H1 (cell line): ENCODE measurements around the gene GABBR1. TPM values are rescaled to one million over a fixed set of nuclear protein-coding genes. Genes with fewer than 3 reads are reported as not detected.

ENCODE experiments used
- CTCF ChIA-PET: fragments of 300-600 bp; sonication (Branson Sonifier 250); formaldehyde crosslinking; loops from one replicate; lab custom pipeline; 2021; ENCODE audit not compliant: partially characterized antibody; lab: Charles Lee
- POLR2A ChIA-PET: fragments of 300-600 bp; sonication (Branson Sonifier 250); formaldehyde crosslinking; loops from one replicate; lab custom pipeline; 2021; ENCODE audit warnings: inconsistent platforms; ENCODE audit not compliant: partially characterized antibody; lab: Charles Lee
- DNase-seq, 2 experiments: peaks; one replicate each; pipeline versions ENCODE4 v3.0.0 to v3.0.0-alpha.2; 2010 to 2022; ENCODE audit warnings: low spot score in 2 of 2, low read depth in 1 of 2, mixed read lengths in 1 of 2
- FAIRE-seq: peaks from 2 replicates; lab custom pipeline; 2011; peaks lifted over from hg19 to GRCh38; lab: Jason Lieb, UNC
- H2AFZ ChIP-seq: 2 replicates; pipeline ENCODE4 v1.8.1; 2012; ENCODE audit warnings: low read length, inconsistent platforms
- H2AK5ac ChIP-seq: 2 replicates; pipeline ENCODE4 v1.6.1; 2013; ENCODE audit warnings: low read depth, low read length
- H2BK120ac ChIP-seq: replicated peaks from 2 replicates; pipeline ENCODE3; 2013; ENCODE audit warnings: low read depth, low read length, inconsistent platforms
- H2BK12ac ChIP-seq: 2 replicates; pipeline ENCODE4 v1.6.1; 2013; ENCODE audit warnings: low read depth, low read length
- H2BK15ac ChIP-seq: 2 replicates; pipeline ENCODE4 v1.6.1; 2013; ENCODE audit warnings: low read length
- H2BK20ac ChIP-seq: 2 replicates; pipeline ENCODE4 v1.6.1; 2013; ENCODE audit warnings: low read length
- H2BK5ac ChIP-seq: 2 replicates; pipeline ENCODE4 v1.6.1; 2013; ENCODE audit warnings: low read depth, low read length
- H3K14ac ChIP-seq: 2 replicates; pipeline ENCODE4 v1.6.1; 2013; ENCODE audit warnings: inconsistent platforms; ENCODE audit not compliant: insufficient read length
- H3K18ac ChIP-seq: 2 replicates; pipeline ENCODE4 v1.6.1; 2013; ENCODE audit warnings: low read length; ENCODE audit errors: extremely low read depth
- H3K23ac ChIP-seq: 2 replicates; pipeline ENCODE4 v1.6.1; 2013; ENCODE audit warnings: inconsistent platforms; ENCODE audit not compliant: insufficient read length
- H3K23me2 ChIP-seq: 2 replicates; pipeline ENCODE4 v1.6.1; 2013; ENCODE audit warnings: low read depth, low read length
- H3K27ac ChIP-seq: 2 replicates; pipeline ENCODE4 v1.6.1; 2011; ENCODE audit warnings: low read depth, low read length, inconsistent platforms
- H3K27me3 ChIP-seq, 4 experiments: replicated peaks in 1 of 4; 1 replicate in 1 of 4; 2 replicates in 3 of 4; pipeline versions ENCODE4 v1.6.1 to v1.8.1; 2011 to 2013; ENCODE audit warnings: low read length in 3 of 4, mild to moderate bottlenecking in 3 of 4, inconsistent platforms in 2 of 4, mixed read lengths in 2 of 4, moderate library complexity in 1 of 4; ENCODE audit not compliant: control insufficient read depth in 3 of 4, insufficient read depth in 3 of 4; ENCODE audit errors: extremely low read depth in 1 of 4
- H3K36me3 ChIP-seq, 4 experiments: 2 replicates each; pipeline versions ENCODE4 v1.6.1 to v1.8.1; 2011 to 2013; ENCODE audit warnings: mild to moderate bottlenecking in 4 of 4, low read length in 3 of 4, moderate library complexity in 2 of 4, control low read depth in 1 of 4, inconsistent platforms in 1 of 4; ENCODE audit not compliant: insufficient read depth in 4 of 4, control insufficient read depth in 2 of 4
- H3K4ac ChIP-seq: replicated peaks from 2 replicates; pipeline ENCODE3; 2013; ENCODE audit warnings: low read length, low read depth, mixed read lengths, inconsistent platforms; ENCODE audit not compliant: insufficient read length
- H3K4me1 ChIP-seq, 4 experiments: replicated peaks in 1 of 4; 1 replicate in 1 of 4; 2 replicates in 3 of 4; pipeline versions ENCODE4 v1.6.1 to v1.8.1; 2011 to 2013; ENCODE audit warnings: low read length in 3 of 4, inconsistent platforms in 2 of 4, mixed read lengths in 1 of 4; ENCODE audit not compliant: insufficient read depth in 4 of 4, control insufficient read depth in 3 of 4
- H3K4me2 ChIP-seq, 2 experiments: 2 replicates each; pipeline versions ENCODE4 v1.6.1 to v1.8.1; 2011 to 2013; ENCODE audit warnings: low read depth in 2 of 2, low read length in 2 of 2, control low read depth in 1 of 2, inconsistent platforms in 1 of 2, mild to moderate bottlenecking in 1 of 2; ENCODE audit not compliant: insufficient read depth in 1 of 2
- H3K4me3 ChIP-seq, 4 experiments: fragments of 200-600, 300-600 bp in 1 of 4; sonication (generic), shearing (Covaris generic), sonication (Bioruptor Twin) in 1 of 4; 2 replicates each; pipeline versions ENCODE4 v1.5.1 to v1.8.1; 2011 to 2016; ENCODE audit warnings: low read length in 4 of 4, low read depth in 3 of 4, control low read depth in 2 of 4, inconsistent platforms in 2 of 4, mild to moderate bottlenecking in 2 of 4, mixed read lengths in 1 of 4, moderate library complexity in 1 of 4; ENCODE audit not compliant: insufficient read depth in 2 of 4; ENCODE audit errors: extremely low read depth in 1 of 4
- H3K56ac ChIP-seq: replicated peaks from 2 replicates; pipeline ENCODE3; 2013; ENCODE audit warnings: low read depth, mild to moderate bottlenecking, mixed read lengths, low read length, inconsistent platforms; ENCODE audit not compliant: insufficient read length
- H3K79me1 ChIP-seq: 2 replicates; pipeline ENCODE4 v1.6.1; 2013; ENCODE audit warnings: low read depth, low read length, control low read depth
- H3K79me2 ChIP-seq, 2 experiments: 2 replicates each; pipeline versions ENCODE4 v1.6.1 to v1.8.1; 2012 to 2013; ENCODE audit warnings: low read length in 2 of 2, mild to moderate bottlenecking in 2 of 2, inconsistent platforms in 1 of 2; ENCODE audit not compliant: insufficient read depth in 2 of 2, control insufficient read depth in 1 of 2
- H3K9ac ChIP-seq, 4 experiments: replicated peaks in 1 of 4; 1 replicate in 1 of 4; 2 replicates in 3 of 4; pipeline versions ENCODE4 v1.6.1 to v1.8.1; 2011 to 2013; ENCODE audit warnings: low read depth in 3 of 4, low read length in 3 of 4, control low read depth in 2 of 4, mild to moderate bottlenecking in 2 of 4, moderate library complexity in 2 of 4, inconsistent platforms in 1 of 4; ENCODE audit errors: extremely low read depth in 1 of 4
- H3K9me3 ChIP-seq, 2 experiments: 2 replicates each; pipeline versions ENCODE4 v1.6.1 to v1.8.1; 2012 to 2013; ENCODE audit warnings: mild to moderate bottlenecking in 2 of 2, moderate library complexity in 2 of 2, control low read depth in 1 of 2, inconsistent platforms in 1 of 2, low read depth in 1 of 2, low read length in 1 of 2, mixed read lengths in 1 of 2; ENCODE audit not compliant: insufficient read depth in 2 of 2
- H4K20me1 ChIP-seq, 2 experiments: replicated peaks in 1 of 2; 2 replicates each; pipeline versions ENCODE3 to v1.8.1; 2011 to 2013; ENCODE audit warnings: inconsistent platforms in 2 of 2, low read length in 2 of 2, mild to moderate bottlenecking in 1 of 2; ENCODE audit not compliant: insufficient read depth in 2 of 2, control insufficient read depth in 1 of 2
- H4K5ac ChIP-seq: 2 replicates; pipeline ENCODE4 v1.6.1; 2013; ENCODE audit warnings: low read length, low read depth, mixed read lengths, inconsistent platforms; ENCODE audit not compliant: insufficient read length
- H4K8ac ChIP-seq: 2 replicates; pipeline ENCODE4 v1.8.0; 2013; ENCODE audit warnings: mild to moderate bottlenecking, moderate library complexity, low read length, inconsistent platforms; ENCODE audit not compliant: insufficient read depth; ENCODE audit errors: extremely low read depth
- H4K91ac ChIP-seq: replicated peaks from 2 replicates; pipeline ENCODE3; 2013; ENCODE audit warnings: low read length, mixed read lengths, inconsistent platforms; ENCODE audit not compliant: insufficient read length
- BRCA1 ChIP-seq: IDR thresholded peaks from 2 replicates; pipeline ENCODE4 v1.6.1; 2012; ENCODE audit warnings: low read depth, low read length, improper control_type of control experiment
- CHD1 ChIP-seq: IDR thresholded peaks from 2 replicates; pipeline ENCODE4 v1.6.1; 2012; ENCODE audit warnings: low read depth, low read length, improper control_type of control experiment
- CHD2 ChIP-seq: IDR thresholded peaks from 2 replicates; pipeline ENCODE4 v1.6.1; 2012; ENCODE audit warnings: low read length, improper control_type of control experiment
- PHF8 ChIP-seq: fragments of 200-600 bp; sonication (generic); conservative IDR thresholded peaks from 2 replicates; pipeline ENCODE4 v1.7.1; 2012; ENCODE audit warnings: low read depth, mild to moderate bottlenecking, inconsistent platforms, low read length, moderate library complexity
- SIRT6 ChIP-seq: IDR thresholded peaks from one replicate; pipeline ENCODE4 v1.7.1; 2012; ENCODE audit warnings: low read length, inconsistent platforms
- SP2 ChIP-seq: IDR thresholded peaks from 2 replicates; pipeline ENCODE4 v1.6.1; 2012; ENCODE audit warnings: mild to moderate bottlenecking, low read length, inconsistent platforms
- WGBS, 2 experiments: shearing (Covaris generic) in 1 of 2; methylation state at CpG; one replicate each; pipeline versions ENCODE4 v1.1.6 to v1.1.7; 2013 to 2015; ENCODE audit warnings: low lambda C conversion rate in 2 of 2, mixed read lengths in 2 of 2, inconsistent platforms in 1 of 2, low coverage in 1 of 2, missing lambda C conversion rate in 1 of 2; ENCODE audit not compliant: insufficient replicate concordance in 2 of 2, insufficient coverage in 1 of 2, insufficient read length in 1 of 2; ENCODE audit errors: extremely low coverage in 1 of 2, missing lambda C conversion rate in 1 of 2; 5-methylcytosine and 5-hydroxymethylcytosine counted together
- polyA plus RNA-seq, 7 experiments: library from polyadenylated mRNA; depleted of rRNA in 3 of 7; stranded (reverse) in 5 of 7; unstranded in 2 of 7; fragments of >200 nt in 5 of 7; fragments of 200-250 nt in 2 of 7; gene quantifications; 1 replicate in 5 of 7; 2 replicates in 1 of 7; 4 replicates in 1 of 7; pipeline versions ENCODE4 v1.2.1 to v1.2.3, GENCODE V29; 2011 to 2013; ENCODE audit warnings: missing spikeins in 2 of 7, mixed read lengths in 2 of 7
- total RNA-seq: library from RNA; stranded (reverse); fragmentation: NEBNext Ultra II Directional; extraction: Animal tissue kit (Norgen Biotek cat#: 25700); gene quantifications from 2 replicates; pipeline ENCODE4 v1.2.1, GENCODE V29; 2021

The GABBR1 gene
- total and polyA plus RNA-seq, 2 of the 8 experiments (the other 6 are each of a cell fraction or from before 2014, with no cell fraction given) = 75.9 to 78.3 TPM

DNA sequence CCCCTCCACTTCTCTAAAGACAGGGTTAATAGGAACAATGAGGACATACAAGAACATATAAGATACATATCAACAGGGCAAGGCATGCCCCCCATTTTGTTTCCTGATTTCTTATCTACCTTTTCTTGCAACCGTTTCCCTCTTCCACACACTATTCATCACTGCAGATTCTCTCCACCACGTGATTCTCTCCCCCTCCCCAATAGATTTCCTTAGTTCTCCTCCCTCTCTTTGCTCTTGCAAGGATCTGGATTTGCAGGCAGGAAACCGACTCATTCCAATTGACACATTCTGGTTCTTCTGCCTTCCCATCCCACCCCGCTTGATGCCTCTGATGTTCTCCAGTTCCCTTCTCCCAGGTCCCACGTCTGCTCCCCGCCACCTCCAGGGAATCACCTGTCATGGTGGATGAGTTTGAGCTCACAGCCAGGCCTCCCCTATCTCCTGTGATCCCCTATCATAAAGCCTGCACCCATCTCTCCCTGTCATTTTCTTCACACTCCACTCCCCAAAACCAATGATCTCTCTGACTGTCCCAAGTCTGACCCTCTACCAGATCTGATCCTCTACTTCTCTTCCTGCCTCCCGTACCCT is 7.5 kb downstream of the GABBR1 start:
- Histone ChIP-seq H3K79me2 (peaks cover 13 to 57% of the 10 kb centered on the region in 2 experiments), H2BK5ac (peak overlapping the region; percentile 54; the same call in 1 of the 2 replicates), H3K79me1 (peaks cover 14% of the 10 kb centered on the region), H4K8ac (no peak overlapping the region), H2BK12ac (no peak overlapping the region), H2BK15ac (0 out of 2 replicates have a peak overlapping the region, but pooled peaks have one; percentile 47), H3K27me3 (no peaks in the 10 kb centered on the region), H3K23ac (no peak overlapping the region), H3K4ac (no peak overlapping the region), H2AK5ac (no peak overlapping the region), H3K56ac (no peak overlapping the region), H2AFZ (no peak overlapping the region), H3K14ac (no peak overlapping the region), H3K18ac (peak overlapping the region; percentile 68), H2BK120ac (peak overlapping the region; percentile 59), H3K4me3 (peak overlapping the region; percentile 17 to 92 (median 54); a peak in 4 of 8 replicates), H4K91ac (no peak overlapping the region), H3K4me2 (peak overlapping the region; percentile 78 to 93), H2BK20ac (no peak overlapping the region), H3K9me3 (no peaks in the 10 kb centered on the region), H4K5ac (no peak overlapping the region), H3K4me1 (peaks cover 6 to 39% (median 32%) of the 10 kb centered on the region in 4 experiments), H3K23me2 (peaks cover 28% of the 10 kb centered on the region), H4K20me1 (peaks cover 5 to 10% of the 10 kb centered on the region in 2 experiments), H3K9ac (no peak overlapping the region; a peak in 1 of 7 replicates), H3K27ac (no peak overlapping the region), H3K36me3 (peaks cover 24 to 38% (median 31%) of the 10 kb centered on the region in 4 experiments; a peak in 6 of 8 replicates)
- FAIRE-seq (no peak), DNase-seq (no peak)
- ChIA-PET CTCF (interaction anchor here (1.4 to 33.1 kb wide), 6 partner anchors 14 to 71 kb away, joined by 3 to 658 read pairs (median 10); partner anchors contain the start of gene MOG), POLR2A (interaction anchor here (1.0 to 5.3 kb wide), 12 partner anchors 8 to 588 kb away, joined by 3 to 58 read pairs (median 5); partner anchors contain the start of genes GABBR1 and TRIM26)
- WGBS, 2 experiments = 48% methylated on average over 7 of the region's 7 CpGs; no CpG with 5 or more reads in 1 of the 2 experiments
- no peak for TF ChIP-seq CHD1
- TF ChIP-seq SP2 = no peak
- TF ChIP-seq CHD2 = no peak
- no peak for TF ChIP-seq SIRT6
- TF ChIP-seq PHF8 = no peak
- no peak for TF ChIP-seq BRCA1
